Ascending aorta (tissue), 2 donors: ENCODE measurements around the gene C5orf15. TPM values are rescaled to one million over a fixed set of nuclear protein-coding genes. Genes with fewer than 3 reads are reported as not detected.
"Not testable (repeated sequence)": the region's sequence is repeated elsewhere in the genome, so short reads cannot be mapped to it uniquely, and the experiment has no call there.

Source experiments
- DNase-seq, 2 donors: peaks; one replicate each; pipeline ENCODE4 v3.0.0-alpha.2; 2019; ENCODE audit warnings: low spot score in 2 of 2
- H3K27ac ChIP-seq, 2 donors: fragments of 200-600 bp; sonication (generic); one replicate each; pipeline ENCODE4 v1.5.1; 2016 to 2017; ENCODE audit warnings: mild to moderate bottlenecking in 1 of 2
- H3K27me3 ChIP-seq: fragments of 200-600 bp; sonication (generic); one replicate; pipeline ENCODE4 v1.5.1; 2017
- H3K36me3 ChIP-seq, 2 donors: fragments of 200-600 bp; sonication (generic); one replicate each; pipeline ENCODE4 v1.5.1; 2016
- H3K4me1 ChIP-seq, 2 donors: fragments of 200-600 bp; sonication (generic); one replicate each; pipeline ENCODE4 v1.5.1; 2016 to 2017; ENCODE audit warnings: mild to moderate bottlenecking in 1 of 2
- H3K4me3 ChIP-seq, 2 donors: fragments of 200-600 bp; sonication (generic); one replicate each; pipeline ENCODE4 v1.5.1; 2016 to 2017; ENCODE audit warnings: mild to moderate bottlenecking in 1 of 2
- H3K9me3 ChIP-seq, 2 donors: fragments of 200-600 bp; sonication (generic); one replicate each; pipeline ENCODE4 v1.5.1; 2016
- CTCF ChIP-seq, 3 experiments: fragments of 200-600 bp in 2 of 3; fragments of 450-650 bp in 1 of 3; sonication (generic) in 2 of 3; IDR thresholded peaks; one replicate each; pipeline ENCODE4 v1.5.1; 2016 to 2019; ENCODE audit warnings: antibody characterized with exemption in 3 of 3, mild to moderate bottlenecking in 1 of 3, moderate library complexity in 1 of 3
- intact Hi-C: fragments of 100-400 bp; cut with DNase I; formaldehyde crosslinking; loops from one replicate; pipeline ENCODE4 v1.15.1; 2023
- total RNA-seq: library from RNA; depleted of rRNA; stranded (reverse); fragments of >200 nt; gene quantifications from one replicate; pipeline ENCODE4 v1.1.0, GENCODE V29; 2016

C5orf15 gene
- total RNA-seq, 1 donor from 2014 or later: 177 TPM

- Histone ChIP-seq H3K27ac (no peak overlapping the region), H3K9me3 (no peaks in the 10 kb centered on the region), H3K27me3 (no peaks in the 10 kb centered on the region), H3K4me3 (no peak overlapping the region), H3K4me1 (peaks cover 2 to 12% of the 10 kb centered on the region in 2 donors), H3K36me3 (peaks cover 23 to 43% of the 10 kb centered on the region in 2 donors)
- TF ChIP-seq CTCF (IDR thresholded peaks at IDR 0.05): no peak
- DNase-seq: no peak
- intact Hi-C loops: no loop called here
These were observed 10.8 kb downstream of the C5orf15 start for GRCh38 chr5:133957591-133957990.

GRCh38 chr5:133957080-133957479, 11.3 kb downstream of the C5orf15 start:
- H3K4me1 ChIP-seq: peaks cover 7 to 15% of the 10 kb centered on the region in 2 donors
- no peak for DNase-seq
- H3K36me3 ChIP-seq: peaks cover 23 to 43% of the 10 kb centered on the region in 2 donors
- no peaks in the 10 kb centered on the region for H3K9me3 ChIP-seq
- no peak for TF ChIP-seq CTCF (IDR thresholded peaks at IDR 0.05)
- H3K27ac ChIP-seq: no peak overlapping the region
- intact Hi-C loops: no loop called here
- H3K4me3 ChIP-seq: no peak overlapping the region
- no peaks in the 10 kb centered on the region for H3K27me3 ChIP-seq

- H3K27ac ChIP-seq, H3K27me3 ChIP-seq, H3K4me3 ChIP-seq, H3K9me3 ChIP-seq, intact Hi-C loops, DNase-seq: not testable (repeated sequence)
- Histone ChIP-seq H3K4me1 (peaks cover 16 to 22% of the 10 kb centered on the region in 2 donors), H3K36me3 (peaks cover 23 to 43% of the 10 kb centered on the region in 2 donors)
These were observed 12.2 kb downstream of the C5orf15 start for GRCh38 chr5:133956196-133956595.

- H3K4me3 ChIP-seq: no peak overlapping the region
- no peak for TF ChIP-seq CTCF (IDR thresholded peaks at IDR 0.05)
- H3K4me1 ChIP-seq: peaks cover 18 to 31% of the 10 kb centered on the region in 2 donors
- H3K9me3 ChIP-seq: no peaks in the 10 kb centered on the region
- no peak for DNase-seq
- peaks cover 16 to 33% of the 10 kb centered on the region in 2 donors for H3K36me3 ChIP-seq
- intact Hi-C loops: loop anchor here (1.0 to 5.0 kb wide), 2 partner anchors 15 to 274 kb away; partner anchors contain the start of genes C5orf15 and PPP2CA
- no peaks in the 10 kb centered on the region for H3K27me3 ChIP-seq
- peak overlapping the region; percentile 86 to 91 for H3K27ac ChIP-seq
These were observed 14.8 kb downstream of the C5orf15 start for GRCh38 chr5:133953568-133954145.

- Histone ChIP-seq H3K4me3 (no peak overlapping the region), H3K27ac (peak overlapping the region; percentile 91 to 95), H3K9me3 (no peaks in the 10 kb centered on the region), H3K36me3 (peaks cover 9 to 28% of the 10 kb centered on the region in 2 donors), H3K4me1 (peaks cover 18 to 33% of the 10 kb centered on the region in 2 donors), H3K27me3 (no peaks in the 10 kb centered on the region)
- intact Hi-C loops: loop anchor here (1.0 to 5.0 kb wide), 2 partner anchors 15 to 274 kb away; partner anchors contain the start of genes C5orf15 and PPP2CA
- DNase-seq: peak; percentile 64 to 95
- no peak for TF ChIP-seq CTCF (IDR thresholded peaks at IDR 0.05)
These were observed 15.5 kb downstream of the C5orf15 start for GRCh38 chr5:133952729-133953567.
